ENCODE measurements around the gene B3GNT2. TPM values are rescaled to one million over a fixed set of nuclear protein-coding genes. Genes with fewer than 3 reads are reported as not detected.
A peak's percentile ranks its signal among the peaks of the same experiment; 100 is the strongest.

B3GNT2 gene
- total RNA-seq, 1 donor: 21.7 TPM

DNA sequence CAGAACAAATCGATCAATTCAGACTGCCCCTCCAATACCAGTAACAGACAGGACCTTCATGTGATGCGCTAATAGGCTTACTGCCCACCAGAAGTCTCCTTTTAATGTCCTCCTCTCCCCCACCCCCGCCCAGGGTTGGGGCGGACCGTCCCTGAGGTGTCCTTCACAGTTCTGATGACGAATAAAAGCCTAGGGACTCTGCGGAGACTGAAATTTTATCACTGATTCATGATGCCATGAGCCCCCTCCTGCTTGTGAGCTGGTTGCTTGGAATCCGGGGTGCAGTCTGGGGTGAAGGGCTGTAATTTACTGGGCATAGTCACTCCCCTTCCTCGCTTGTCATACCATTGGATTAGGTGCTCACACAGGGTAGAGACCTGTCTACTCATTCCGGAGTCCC, 42.3 kb downstream of the B3GNT2 start:
- no peak overlapping the region for H3K4me3 ChIP-seq (ENCODE audit: insufficient read depth, low read length)
- no peaks in the 10 kb centered on the region for H4K20me1 ChIP-seq (ENCODE audit: insufficient read depth, low read length)
- DNase-seq (ENCODE audit: insufficient read length, low spot score, missing footprints): no peak
- H3K27ac ChIP-seq (ENCODE audit: low read depth, low read length): no peak overlapping the region
- no peaks in the 10 kb centered on the region for H3K36me3 ChIP-seq (ENCODE audit: insufficient read depth, low read length)
- no peak overlapping the region for H3K4me2 ChIP-seq (ENCODE audit: insufficient read depth, low read length)
- H3K27me3 ChIP-seq (ENCODE audit: insufficient read depth, low read length): no peaks in the 10 kb centered on the region
- no peak overlapping the region for H2AFZ ChIP-seq (ENCODE audit: low read length)
- TF ChIP-seq, protein P1, sequence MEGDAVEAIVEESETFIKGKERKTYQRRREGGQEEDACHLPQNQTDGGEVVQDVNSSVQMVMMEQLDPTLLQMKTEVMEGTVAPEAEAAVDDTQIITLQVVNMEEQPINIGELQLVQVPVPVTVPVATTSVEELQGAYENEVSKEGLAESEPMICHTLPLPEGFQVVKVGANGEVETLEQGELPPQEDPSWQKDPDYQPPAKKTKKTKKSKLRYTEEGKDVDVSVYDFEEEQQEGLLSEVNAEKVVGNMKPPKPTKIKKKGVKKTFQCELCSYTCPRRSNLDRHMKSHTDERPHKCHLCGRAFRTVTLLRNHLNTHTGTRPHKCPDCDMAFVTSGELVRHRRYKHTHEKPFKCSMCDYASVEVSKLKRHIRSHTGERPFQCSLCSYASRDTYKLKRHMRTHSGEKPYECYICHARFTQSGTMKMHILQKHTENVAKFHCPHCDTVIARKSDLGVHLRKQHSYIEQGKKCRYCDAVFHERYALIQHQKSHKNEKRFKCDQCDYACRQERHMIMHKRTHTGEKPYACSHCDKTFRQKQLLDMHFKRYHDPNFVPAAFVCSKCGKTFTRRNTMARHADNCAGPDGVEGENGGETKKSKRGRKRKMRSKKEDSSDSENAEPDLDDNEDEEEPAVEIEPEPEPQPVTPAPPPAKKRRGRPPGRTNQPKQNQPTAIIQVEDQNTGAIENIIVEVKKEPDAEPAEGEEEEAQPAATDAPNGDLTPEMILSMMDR (IDR thresholded peaks at IDR 0.05; ENCODE audit: extremely low read depth, low read depth, low read length): no peak
- H3K79me2 ChIP-seq (ENCODE audit: insufficient read depth, low read length): no peaks in the 10 kb centered on the region
- no peaks in the 10 kb centered on the region for H3K4me1 ChIP-seq (ENCODE audit: insufficient read depth, low read length)
- H3K9me3 ChIP-seq (ENCODE audit: low read depth, low read length): no peaks in the 10 kb centered on the region

DNA sequence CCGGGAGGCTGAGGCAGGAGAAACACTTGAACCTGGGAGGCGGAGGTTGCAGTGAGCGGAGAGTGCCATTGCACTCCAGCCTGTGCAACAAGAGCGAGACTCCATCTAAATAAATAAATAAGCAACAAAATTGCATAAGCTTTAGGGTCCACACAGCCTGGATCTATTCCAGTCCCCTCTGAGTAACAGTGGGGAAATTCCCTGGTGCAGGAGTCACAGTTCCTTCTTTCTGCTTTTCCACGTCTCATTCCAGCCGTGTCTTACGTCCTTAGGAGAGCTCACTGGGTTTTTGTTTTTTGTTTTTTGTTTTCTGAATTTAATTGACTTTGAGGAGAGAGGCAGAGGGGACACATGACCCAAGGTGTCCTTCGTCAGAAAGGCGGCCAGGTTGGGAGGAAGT, 44.6 kb downstream of the B3GNT2 start:
- H2AFZ ChIP-seq (ENCODE audit: low read length): no peak overlapping the region
- H3K36me3 ChIP-seq (ENCODE audit: insufficient read depth, low read length): no peaks in the 10 kb centered on the region
- no peaks in the 10 kb centered on the region for H3K4me1 ChIP-seq (ENCODE audit: insufficient read depth, low read length)
- no peak overlapping the region for H3K4me2 ChIP-seq (ENCODE audit: insufficient read depth, low read length)
- H3K27ac ChIP-seq (ENCODE audit: low read depth, low read length): no peak overlapping the region
- DNase-seq (ENCODE audit: insufficient read length, low spot score, missing footprints): peak; percentile 34
- H3K27me3 ChIP-seq (ENCODE audit: insufficient read depth, low read length): no peaks in the 10 kb centered on the region
- H4K20me1 ChIP-seq (ENCODE audit: insufficient read depth, low read length): no peaks in the 10 kb centered on the region
- TF ChIP-seq, protein P1 (IDR thresholded peaks at IDR 0.05; ENCODE audit: extremely low read depth, low read depth, low read length): no peak
- no peaks in the 10 kb centered on the region for H3K79me2 ChIP-seq (ENCODE audit: insufficient read depth, low read length)
- no peaks in the 10 kb centered on the region for H3K9me3 ChIP-seq (ENCODE audit: low read depth, low read length)
- H3K4me3 ChIP-seq (ENCODE audit: insufficient read depth, low read length): no peak overlapping the region

DNA sequence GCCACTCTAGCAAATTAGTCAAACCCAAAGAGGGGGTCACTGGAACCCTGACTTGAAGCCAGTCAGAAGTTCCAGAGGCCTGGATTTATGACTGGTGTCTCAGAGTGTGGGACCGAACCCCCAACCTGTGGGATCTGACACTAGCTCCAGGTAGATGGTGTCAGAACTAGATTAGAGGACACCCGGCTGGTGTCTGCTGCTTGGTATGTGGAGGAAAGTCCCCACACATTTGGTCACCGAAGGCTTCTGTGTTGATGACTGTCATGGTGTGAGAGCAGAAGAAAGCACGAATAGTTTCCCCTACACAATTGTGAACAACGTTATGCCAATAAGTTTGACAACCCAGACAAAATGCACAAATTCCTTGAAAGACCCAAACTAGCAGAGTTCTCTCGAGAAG, 48.1 kb downstream of the B3GNT2 start:
- TF ChIP-seq, protein P1 (IDR thresholded peaks at IDR 0.05; ENCODE audit: extremely low read depth, low read depth, low read length): no peak
- Histone ChIP-seq H4K20me1 (ENCODE audit: insufficient read depth, low read length) (no peaks in the 10 kb centered on the region), H3K9me3 (ENCODE audit: low read depth, low read length) (no peaks in the 10 kb centered on the region), H3K79me2 (ENCODE audit: insufficient read depth, low read length) (no peaks in the 10 kb centered on the region), H3K36me3 (ENCODE audit: insufficient read depth, low read length) (no peaks in the 10 kb centered on the region), H3K4me2 (ENCODE audit: insufficient read depth, low read length) (no peak overlapping the region), H3K27ac (ENCODE audit: low read depth, low read length) (no peak overlapping the region), H3K4me1 (ENCODE audit: insufficient read depth, low read length) (no peaks in the 10 kb centered on the region), H3K4me3 (ENCODE audit: insufficient read depth, low read length) (no peak overlapping the region), H2AFZ (ENCODE audit: low read length) (no peak overlapping the region), H3K27me3 (ENCODE audit: insufficient read depth, low read length) (no peaks in the 10 kb centered on the region)
- no peak for DNase-seq (ENCODE audit: insufficient read length, low spot score, missing footprints)

DNA sequence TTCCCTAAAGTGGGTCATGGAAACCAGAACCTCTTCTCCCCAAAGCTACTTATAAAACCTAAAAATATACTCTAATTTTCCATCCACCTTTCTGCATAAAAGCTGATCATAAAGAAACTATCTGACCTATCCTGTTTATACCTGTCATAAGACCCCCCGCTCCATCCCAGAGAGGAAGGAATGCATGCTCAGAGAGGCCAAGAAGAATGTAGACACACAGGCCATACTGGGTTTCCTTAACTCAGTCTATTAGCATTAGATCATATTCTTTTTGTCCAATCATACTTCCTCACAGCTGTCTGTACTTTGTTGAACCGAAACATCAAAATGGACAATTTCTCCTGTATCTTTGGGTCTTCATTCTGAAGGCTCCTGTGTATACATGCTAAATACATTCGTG, 52.3 kb downstream of the B3GNT2 start:
- H3K4me2 ChIP-seq (ENCODE audit: insufficient read depth, low read length): no peak overlapping the region
- no peak overlapping the region for H3K4me3 ChIP-seq (ENCODE audit: insufficient read depth, low read length)
- H3K4me1 ChIP-seq (ENCODE audit: insufficient read depth, low read length): no peaks in the 10 kb centered on the region
- TF ChIP-seq, protein P1 (IDR thresholded peaks at IDR 0.05; ENCODE audit: extremely low read depth, low read depth, low read length): no peak
- H4K20me1 ChIP-seq (ENCODE audit: insufficient read depth, low read length): no peaks in the 10 kb centered on the region
- H3K9me3 ChIP-seq (ENCODE audit: low read depth, low read length): no peaks in the 10 kb centered on the region
- no peak overlapping the region for H3K27ac ChIP-seq (ENCODE audit: low read depth, low read length)
- no peaks in the 10 kb centered on the region for H3K36me3 ChIP-seq (ENCODE audit: insufficient read depth, low read length)
- DNase-seq (ENCODE audit: insufficient read length, low spot score, missing footprints): no peak
- H3K79me2 ChIP-seq (ENCODE audit: insufficient read depth, low read length): no peaks in the 10 kb centered on the region
- no peak overlapping the region for H2AFZ ChIP-seq (ENCODE audit: low read length)
- no peaks in the 10 kb centered on the region for H3K27me3 ChIP-seq (ENCODE audit: insufficient read depth, low read length)

Measured in osteoblast (primary cell).